Activated CD4-positive, alpha-beta T cell treated with anti-CD3 and anti-CD28 coated beads, Interleukin-2, amount 50 U/mL, for 1 hour (primary cell): Measurements from ENCODE around the gene KPNA6.
A peak's percentile ranks its signal among the peaks of the same experiment; 100 is the strongest.

Experiments
- DNase-seq: peaks from one replicate; pipeline ENCODE4 v3.0.0-alpha.2; 2020

Gene KPNA6

DNA sequence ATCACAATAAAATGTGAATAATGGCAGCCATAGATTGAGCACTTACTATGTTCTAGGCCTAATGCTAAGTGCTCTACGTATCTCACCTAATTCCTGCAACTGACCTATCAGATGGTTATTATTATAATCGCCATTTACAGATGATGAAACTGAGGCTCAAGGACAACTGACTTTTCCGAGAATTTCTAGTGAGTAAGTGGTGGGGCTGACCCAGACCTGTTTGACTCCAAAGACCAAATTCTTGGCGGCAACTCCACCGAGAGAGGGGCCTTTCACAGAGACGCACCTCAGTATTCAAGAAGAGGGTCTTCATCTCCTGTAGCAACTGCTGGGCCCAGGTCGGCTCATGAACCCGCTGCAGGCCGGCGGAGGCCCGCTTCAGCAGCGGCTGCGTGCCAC lies 113.7 kb downstream of the KPNA6 start:
- DNase-seq, result no peak

DNA sequence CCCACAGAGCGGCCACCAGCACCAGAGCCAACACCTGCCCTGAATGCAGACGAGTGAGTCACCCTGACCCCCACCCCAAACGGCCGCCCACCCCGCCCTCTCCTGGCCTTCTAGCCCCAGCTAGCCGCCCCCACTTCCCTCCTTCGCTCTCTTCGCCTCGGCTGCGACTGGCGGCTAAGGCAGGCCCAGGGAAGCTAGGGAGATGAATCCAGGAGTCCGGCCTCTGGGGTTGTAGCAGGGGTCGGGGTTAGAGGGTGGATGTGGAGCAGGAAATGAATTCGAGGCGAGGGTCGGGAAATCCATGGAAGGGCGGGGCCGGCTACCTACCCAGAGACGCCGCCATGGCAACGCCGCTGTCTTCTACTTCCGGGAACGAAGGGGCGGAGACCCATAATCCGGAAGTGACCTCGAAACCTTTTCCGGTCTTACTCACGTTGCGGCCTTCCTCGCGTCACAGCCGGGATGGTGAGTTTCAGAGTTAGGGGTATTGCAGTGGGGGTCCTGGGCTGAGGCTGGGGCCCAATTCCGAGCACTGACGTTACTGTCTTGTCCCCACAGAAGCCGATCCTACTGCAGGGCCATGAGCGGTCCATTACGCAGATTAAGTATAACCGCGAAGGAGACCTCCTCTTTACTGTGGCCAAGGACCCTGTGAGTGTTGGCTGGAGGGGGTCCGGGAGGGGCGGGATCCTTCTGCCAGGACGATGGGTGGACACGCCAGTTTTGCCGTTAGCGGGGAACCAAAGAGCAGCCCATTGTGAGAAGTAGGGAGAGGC lies 114.3 kb downstream of the KPNA6 start, which contains the start of the genes EIF3I and TMEM234:
Gene EIF3I (plus strand): TSS at position 428 of the 776 bp plus-strand sequence. CDS start 35 bp downstream, at position 463.
Gene TMEM234 (minus strand): TSS at position 374 of the 776 bp plus-strand sequence. CDS start 31 bp downstream, at position 343.
- peak; percentile 88 for DNase-seq

DNA sequence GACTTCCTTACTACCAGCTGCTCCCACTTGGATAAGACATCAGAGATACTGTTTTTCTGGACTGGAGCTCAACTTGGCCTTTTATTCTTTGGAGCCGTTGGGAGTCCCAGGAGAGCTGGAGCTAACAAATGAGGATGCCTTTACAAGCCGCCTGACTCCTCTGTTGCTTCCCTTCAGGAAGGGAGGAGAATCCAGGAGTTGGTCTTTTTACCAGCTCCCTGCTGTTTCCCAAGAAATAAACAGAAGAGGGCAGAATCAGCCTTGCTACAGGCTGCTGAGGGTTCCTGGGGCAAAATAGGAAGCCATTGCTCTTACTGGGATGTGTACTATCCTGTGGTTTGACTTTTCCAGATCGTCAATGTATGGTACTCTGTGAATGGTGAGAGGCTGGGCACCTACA lies 115.8 kb downstream of the KPNA6 start:
- DNase-seq, result no peak

DNA sequence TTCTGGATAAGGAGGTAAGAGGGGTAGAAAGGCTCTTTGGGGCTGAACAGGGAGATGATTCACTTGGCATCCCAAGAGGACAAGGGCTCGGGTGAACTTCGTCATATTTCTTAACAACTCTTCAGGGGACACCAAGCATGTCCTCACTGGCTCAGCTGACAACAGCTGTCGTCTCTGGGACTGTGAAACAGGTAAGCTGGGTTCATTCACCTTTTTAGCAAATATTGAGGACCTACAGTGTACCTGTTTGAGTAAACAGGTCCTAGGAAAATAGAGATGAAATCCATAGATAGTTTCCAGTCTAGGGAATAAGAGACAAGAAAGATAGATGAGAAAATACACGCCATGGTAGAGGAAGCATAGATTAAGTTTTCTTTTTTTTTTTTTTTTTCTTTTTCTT lies 116.4 kb downstream of the KPNA6 start:
- no peak for DNase-seq
